GM19328 (cell line): ENCODE measurements around the gene TBCK.

Source experiments
- ATAC-seq: cut with Tn5 transposase; IDR thresholded peaks from one replicate; pipeline ENCODE4 v1.9.1; 2021; ENCODE audit warnings: mild to moderate bottlenecking, moderate library complexity; ENCODE audit not compliant: unreplicated experiment

Gene TBCK

GRCh38 chr4:106289737-106290136 lies 26.3 kb downstream of the TBCK start:
- no peak for ATAC-seq

GRCh38 chr4:106287353-106287969 lies 28.5 kb downstream of the TBCK start:
- no peak for ATAC-seq

GRCh38 chr4:106286611-106287010 lies 29.4 kb downstream of the TBCK start:
- no peak for ATAC-seq

GRCh38 chr4:106284227-106284626 lies 31.8 kb downstream of the TBCK start:
- ATAC-seq = no peak

GRCh38 chr4:106277140-106277675 lies 38.8 kb downstream of the TBCK start:
- no peak for ATAC-seq

- ATAC-seq = no peak
These were observed 42.2 kb downstream of the TBCK start for GRCh38 chr4:106273831-106274230.

- ATAC-seq = no peak
These were observed 45.3 kb downstream of the TBCK start for GRCh38 chr4:106270736-106271135.

- no peak for ATAC-seq
These were observed 46.3 kb downstream of the TBCK start for GRCh38 chr4:106269711-106270110.

GRCh38 chr4:106268786-106269185 lies 47.2 kb downstream of the TBCK start:
- ATAC-seq = no peak

GRCh38 chr4:106266201-106266600 lies 49.8 kb downstream of the TBCK start:
- no peak for ATAC-seq

GRCh38 chr4:106264331-106264728 lies 51.7 kb downstream of the TBCK start:
- ATAC-seq = no peak

- ATAC-seq = no peak
These were observed 52.2 kb downstream of the TBCK start for GRCh38 chr4:106263594-106264330.

GRCh38 chr4:106261980-106262379 lies 54.0 kb downstream of the TBCK start:
- no peak for ATAC-seq

GRCh38 chr4:106258145-106259045 lies 57.6 kb downstream of the TBCK start:
- no peak for ATAC-seq

- no peak for ATAC-seq
These were observed 59.8 kb downstream of the TBCK start for GRCh38 chr4:106256190-106256589.

GRCh38 chr4:106255195-106255594 lies 60.8 kb downstream of the TBCK start:
- no peak for ATAC-seq

GRCh38 chr4:106253364-106254129 lies 62.5 kb downstream of the TBCK start:
- no peak for ATAC-seq

- no peak for ATAC-seq
These were observed 68.4 kb downstream of the TBCK start for GRCh38 chr4:106247600-106247999.

GRCh38 chr4:106246441-106246840 lies 69.6 kb downstream of the TBCK start:
- ATAC-seq = no peak

GRCh38 chr4:106245176-106245575 lies 70.8 kb downstream of the TBCK start:
- ATAC-seq = no peak

- ATAC-seq = no peak
These were observed 75.3 kb downstream of the TBCK start for GRCh38 chr4:106240699-106241098.
